Measurements from ENCODE around the gene PPIP5K2. TPM values are rescaled to one million over a fixed set of nuclear protein-coding genes. Genes with fewer than 3 reads are reported as not detected.

The PPIP5K2 gene
- total and polyA plus RNA-seq, 2 of the 8 experiments (the other 6 are each of a cell fraction or from before 2014, with no cell fraction given) = 14.8 to 46.6 TPM

GRCh38 chr5:103218164-103218563, 98.1 kb downstream of the PPIP5K2 start:
- no peak for DNase-seq (ENCODE audit: low read depth in 1 of 2, low spot score in 2 of 2)
- no peak overlapping the region for H3K14ac ChIP-seq (ENCODE audit: insufficient read length)

More at GRCh38 chr5:103218164-103218563, 98.1 kb downstream of the PPIP5K2 start:
- no peak overlapping the region for H2BK12ac ChIP-seq (ENCODE audit: low read depth, low read length)
- H4K20me1 ChIP-seq (replicated peaks in 1 of 2; ENCODE audit: control insufficient read depth in 1 of 2, insufficient read depth in 2 of 2, low read length in 2 of 2) = no peaks in the 10 kb centered on the region
- H3K27me3 ChIP-seq (replicated peaks in 1 of 4; ENCODE audit: control insufficient read depth in 3 of 4, extremely low read depth in 1 of 4, insufficient read depth in 3 of 4, low read length in 3 of 4) = no peaks in the 10 kb centered on the region
- H4K5ac ChIP-seq (ENCODE audit: insufficient read length, low read depth, low read length) = no peak overlapping the region
- TF ChIP-seq RAD21 (IDR thresholded peaks at IDR 0.05 in 1 of 2, conservative IDR thresholded peaks at IDR 0.05 in 1 of 2; ENCODE audit: low read depth in 2 of 2, low read length in 2 of 2) (no peak), TCF12 (IDR thresholded peaks at IDR 0.05; ENCODE audit: low read depth, low read length) (no peak), CEBPB (IDR thresholded peaks at IDR 0.05; ENCODE audit: low read depth, low read length) (no peak), TEAD4 (IDR thresholded peaks at IDR 0.05; ENCODE audit: low read depth, low read length) (no peak), TBP (IDR thresholded peaks at IDR 0.05; ENCODE audit: low read depth, low read length) (no peak), FOSL1 (IDR thresholded peaks at IDR 0.05; ENCODE audit: insufficient read depth, low read depth, low read length) (no peak), MAX (IDR thresholded peaks at IDR 0.05) (no peak), NRF1 (IDR thresholded peaks at IDR 0.05; ENCODE audit: low read depth, low read length) (no peak), SIN3A (conservative IDR thresholded peaks at IDR 0.05 in 1 of 2, IDR thresholded peaks at IDR 0.05 in 1 of 2; ENCODE audit: low read depth in 1 of 2, low read length in 2 of 2) (no peak), CBX8 (IDR thresholded peaks at IDR 0.05; ENCODE audit: borderline replicate concordance, low read depth, low read length) (no peak), SIRT6 (IDR thresholded peaks at IDR 0.05; ENCODE audit: low read length) (no peak), EP300 (IDR thresholded peaks at IDR 0.05; ENCODE audit: borderline replicate concordance in 1 of 2, low read depth in 2 of 2, low read length in 2 of 2) (no peak), SRF (IDR thresholded peaks at IDR 0.05; ENCODE audit: low read depth, low read length) (no peak)
- 89% methylated on average over 5 of the region's 5 CpGs; no CpG with 5 or more reads in 1 of the 2 experiments for WGBS, 2 experiments (ENCODE audit: extremely low coverage in 1 of 2, insufficient coverage in 1 of 2, insufficient read length in 1 of 2, insufficient replicate concordance in 2 of 2, low coverage in 1 of 2, low lambda C conversion rate in 2 of 2, missing lambda C conversion rate in 1 of 2)
- no peak overlapping the region for H2BK15ac ChIP-seq (ENCODE audit: low read length)
- H3K79me2 ChIP-seq (ENCODE audit: control insufficient read depth in 1 of 2, insufficient read depth in 2 of 2, low read length in 2 of 2) = no peaks in the 10 kb centered on the region
- H3K23me2 ChIP-seq (ENCODE audit: low read depth, low read length) = no peaks in the 10 kb centered on the region
- H3K36me3 ChIP-seq (ENCODE audit: control insufficient read depth in 2 of 4, insufficient read depth in 4 of 4, low read length in 3 of 4) = no peaks in the 10 kb centered on the region
- H2AK5ac ChIP-seq (ENCODE audit: low read depth, low read length) = no peak overlapping the region
- ChIA-PET POLR2A (ENCODE audit: partially characterized antibody) (no interaction called here), CTCF (ENCODE audit: partially characterized antibody) (interaction anchor here (8.4 kb wide), 1 partner anchor 7 kb away, joined by 71 read pairs; no protein-coding TSS in a partner anchor)
- H3K4me3 ChIP-seq (ENCODE audit: extremely low read depth in 1 of 4, insufficient read depth in 2 of 4, low read depth in 3 of 4, low read length in 4 of 4) = no peak overlapping the region
- no peak for FAIRE-seq
- no peak overlapping the region for H4K8ac ChIP-seq (ENCODE audit: extremely low read depth, insufficient read depth, low read length)
- no peak overlapping the region for H3K18ac ChIP-seq (ENCODE audit: extremely low read depth, low read length)
- H2AFZ ChIP-seq (ENCODE audit: low read length) = no peak overlapping the region
- H2BK20ac ChIP-seq (ENCODE audit: low read length) = no peak overlapping the region
- no peak overlapping the region for H3K9ac ChIP-seq (replicated peaks in 1 of 4; ENCODE audit: extremely low read depth in 1 of 4, low read depth in 3 of 4, low read length in 3 of 4)
- no peak overlapping the region for H3K4ac ChIP-seq (replicated peaks; ENCODE audit: insufficient read length, low read depth, low read length)
- no peak overlapping the region for H2BK5ac ChIP-seq (ENCODE audit: low read depth, low read length)
- H4K91ac ChIP-seq (replicated peaks; ENCODE audit: insufficient read length, low read length) = no peak overlapping the region
- no peak overlapping the region for H3K27ac ChIP-seq (ENCODE audit: low read depth, low read length)
- H3K9me3 ChIP-seq (ENCODE audit: insufficient read depth in 2 of 2, low read depth in 1 of 2, low read length in 1 of 2) = no peaks in the 10 kb centered on the region
- H2BK120ac ChIP-seq (replicated peaks; ENCODE audit: low read depth, low read length) = no peak overlapping the region
- H3K23ac ChIP-seq (ENCODE audit: insufficient read length) = no peak overlapping the region
- no peak overlapping the region for H3K56ac ChIP-seq (replicated peaks; ENCODE audit: insufficient read length, low read depth, low read length)
- H3K4me2 ChIP-seq (ENCODE audit: insufficient read depth in 1 of 2, low read depth in 2 of 2, low read length in 2 of 2) = no peak overlapping the region
- H3K79me1 ChIP-seq (ENCODE audit: low read depth, low read length) = no peaks in the 10 kb centered on the region
- H3K4me1 ChIP-seq (replicated peaks in 1 of 4; ENCODE audit: control insufficient read depth in 3 of 4, insufficient read depth in 4 of 4, low read length in 3 of 4) = no peaks in the 10 kb centered on the region; a peak in 1 of 7 replicates

All from H1 (cell line).